CD4-positive, alpha-beta T cell treated with Interferon alpha-2 for 1 hour (primary cell): Measurements from ENCODE around the gene R3HCC1L.
A peak's percentile ranks its signal among the peaks of the same experiment; 100 is the strongest.

ENCODE experiments used
- DNase-seq, 2 donors: peaks; one replicate each; pipeline ENCODE4 v3.0.0-alpha.2; 2020 to 2022

The R3HCC1L gene

DNA sequence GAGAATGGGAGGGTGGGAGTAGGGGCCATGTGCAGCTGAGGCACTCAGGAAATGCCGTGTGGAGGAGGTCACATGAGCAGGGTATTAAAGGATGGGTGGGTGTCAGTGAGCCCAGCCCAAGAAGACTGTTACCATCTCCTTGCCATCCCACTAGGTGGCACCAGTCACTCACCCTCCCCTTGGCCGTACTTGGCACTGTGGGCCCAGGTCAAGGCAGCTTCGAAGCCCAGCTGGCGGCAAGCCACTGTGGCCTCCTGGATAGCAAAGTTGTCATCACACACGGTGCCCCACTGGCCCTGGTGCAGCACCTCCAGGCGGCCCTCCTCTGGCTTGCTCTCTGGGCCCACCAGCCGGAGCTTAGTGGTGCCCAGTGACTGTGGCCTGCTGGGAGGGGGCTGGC is 128.1 kb downstream of the R3HCC1L start:
- DNase-seq, result peak; percentile 9 to 15

DNA sequence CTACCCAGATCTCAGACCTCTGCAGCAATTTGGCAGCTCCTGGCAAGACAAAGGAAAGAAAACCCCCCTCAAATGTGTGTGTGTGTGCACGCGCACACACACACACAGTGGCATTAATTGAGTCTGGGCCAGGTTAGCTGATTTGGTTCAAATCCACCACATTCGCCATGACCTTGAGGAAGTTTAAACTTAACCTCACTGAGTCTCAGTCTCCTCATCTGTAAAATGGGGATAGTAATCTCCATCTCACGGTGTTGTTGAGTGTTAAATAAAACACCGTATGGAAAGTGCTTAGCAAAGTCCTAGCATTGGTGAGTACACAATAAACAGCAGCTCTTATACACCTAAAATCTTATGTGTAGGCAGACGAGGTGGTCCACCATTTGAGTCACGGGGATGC is 128.6 kb downstream of the R3HCC1L start:
- no peak for DNase-seq

DNA sequence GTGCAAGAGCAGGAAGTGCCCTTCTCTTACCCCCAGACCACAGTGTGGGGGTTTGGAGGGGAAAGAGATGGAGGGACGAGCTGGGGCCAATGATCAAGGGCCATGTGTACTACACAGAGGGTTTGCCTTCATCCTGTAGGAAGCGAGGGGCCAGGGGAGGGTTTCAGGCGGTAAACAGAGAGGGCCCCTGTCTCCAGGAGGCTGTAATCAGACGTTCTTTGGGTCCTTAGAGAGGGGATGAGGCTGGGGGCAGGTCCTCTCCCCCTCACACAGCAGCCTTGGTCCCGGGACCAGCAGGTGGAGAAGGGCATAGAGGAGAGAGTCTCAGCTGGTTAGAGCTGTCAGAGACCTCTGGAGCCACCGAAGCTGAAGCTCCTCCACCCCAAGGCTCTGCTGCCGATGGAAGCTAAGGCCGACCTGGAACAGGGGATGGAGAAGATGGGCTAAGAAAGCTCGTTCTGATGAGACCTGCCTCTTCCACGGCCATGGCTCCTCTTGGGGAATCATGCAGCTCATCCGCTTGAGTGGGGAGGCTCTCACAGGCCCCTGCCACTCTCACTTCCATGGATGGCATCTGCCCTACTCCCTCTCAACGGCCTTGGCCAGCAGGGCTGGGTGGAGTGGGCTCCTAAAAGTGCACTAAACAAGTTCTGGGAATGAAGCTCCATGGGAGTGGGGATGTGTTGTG is 130.1 kb downstream of the R3HCC1L start:
- DNase-seq, result no peak

DNA sequence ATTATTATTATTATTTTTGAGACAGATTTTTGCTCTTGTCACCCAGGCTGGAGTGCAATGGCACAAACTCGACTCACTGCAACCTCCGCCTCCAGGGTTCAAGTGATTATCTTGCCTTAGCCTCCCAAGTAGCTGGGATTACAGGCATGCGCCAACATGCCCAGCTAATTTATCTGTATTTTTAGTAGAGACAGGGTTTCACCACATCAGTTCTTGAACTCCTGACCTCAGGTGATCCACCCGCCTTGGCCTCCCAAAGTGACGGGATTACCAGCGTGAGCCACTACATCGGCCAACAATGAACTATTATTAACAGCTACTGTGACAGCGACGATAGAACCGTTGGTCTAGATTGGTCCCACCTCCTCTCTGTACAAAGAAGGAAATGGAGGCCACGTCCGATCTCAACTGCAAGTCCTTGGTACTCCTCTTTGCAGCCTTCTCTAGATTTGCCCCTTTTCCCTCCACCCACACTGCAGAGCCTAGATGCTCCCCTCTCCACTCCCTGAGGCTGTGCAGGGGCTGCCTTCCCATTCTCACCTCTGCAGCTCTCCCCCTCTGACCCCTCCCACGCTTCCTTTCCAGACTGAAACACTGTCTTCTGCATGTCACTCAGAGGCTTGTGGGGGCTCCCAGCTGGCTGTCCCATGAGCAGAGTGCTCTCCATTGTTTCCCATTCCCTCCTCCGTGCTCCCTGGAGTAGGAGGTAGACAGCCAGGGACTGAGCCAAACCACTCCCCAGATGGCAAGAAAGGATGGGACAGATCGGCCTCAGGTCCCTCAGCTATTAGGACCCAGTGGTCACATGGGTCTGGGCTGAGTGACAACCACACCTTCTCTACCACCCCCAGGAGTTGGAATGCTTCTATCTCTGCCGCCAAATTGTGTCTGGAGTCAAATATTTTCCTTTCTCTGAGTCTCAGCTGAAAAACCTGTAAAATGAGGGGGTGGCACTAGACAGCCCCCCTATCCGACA is 131.2 kb downstream of the R3HCC1L start:
- no peak for DNase-seq

DNA sequence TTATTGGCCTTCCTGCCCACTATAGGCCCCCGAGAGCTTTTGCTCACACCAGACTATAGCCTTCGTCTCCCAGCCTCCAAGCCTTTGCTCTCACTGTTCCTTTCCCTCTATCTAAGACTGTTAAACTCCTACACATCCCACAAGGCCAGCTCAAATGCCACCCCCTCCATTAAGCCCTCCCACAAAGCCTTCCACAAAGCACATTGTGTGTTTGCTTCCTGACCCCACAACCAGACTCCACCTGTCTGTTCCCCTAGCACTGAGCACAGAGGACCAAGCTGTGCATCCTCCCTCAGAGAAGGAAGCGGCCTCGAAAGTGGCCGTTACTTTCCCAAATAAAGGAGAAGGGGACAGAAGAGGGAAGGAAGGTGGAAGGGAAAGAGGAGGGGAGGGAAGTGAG is 132.2 kb downstream of the R3HCC1L start:
- no peak for DNase-seq

DNA sequence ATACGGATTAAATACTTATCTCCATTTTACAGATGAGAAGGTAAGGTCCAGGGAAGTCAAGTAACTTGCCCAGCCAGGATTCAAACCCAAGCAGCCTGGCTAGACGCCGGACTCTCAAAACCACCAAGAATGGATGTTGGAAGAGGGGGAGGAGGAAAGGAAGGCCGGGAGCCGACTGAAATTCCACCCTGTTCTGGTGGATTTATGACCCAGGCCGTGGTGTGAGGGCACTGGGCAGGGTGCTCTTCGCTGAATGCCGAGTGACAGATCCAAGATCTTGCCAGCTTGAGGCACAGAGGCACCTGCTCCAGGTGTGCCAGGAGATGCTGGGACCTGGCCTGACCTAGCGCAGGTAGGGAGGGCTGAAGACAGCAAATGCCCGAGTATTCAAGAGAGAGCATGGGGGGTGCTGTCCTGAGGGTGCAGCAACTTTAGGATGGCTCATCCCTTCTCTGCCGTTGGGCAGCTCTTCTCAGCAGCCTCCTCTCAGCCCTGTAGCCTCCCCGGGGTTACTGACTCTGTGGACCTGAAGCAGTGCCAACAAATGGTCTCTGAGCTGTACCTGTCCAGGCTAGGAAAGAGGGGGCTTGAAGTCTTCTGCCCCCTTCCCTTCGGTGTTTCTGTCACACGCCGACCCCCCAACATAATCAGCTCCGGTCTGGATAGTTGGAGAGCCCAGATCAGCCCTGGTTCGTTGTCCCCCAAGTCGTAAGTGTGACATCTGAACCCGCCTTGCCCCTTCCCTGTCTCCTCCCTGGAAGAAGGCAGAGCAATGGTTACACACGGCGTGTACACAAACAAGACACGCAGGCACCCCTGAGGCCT is 132.8 kb downstream of the R3HCC1L start:
- DNase-seq, result no peak

DNA sequence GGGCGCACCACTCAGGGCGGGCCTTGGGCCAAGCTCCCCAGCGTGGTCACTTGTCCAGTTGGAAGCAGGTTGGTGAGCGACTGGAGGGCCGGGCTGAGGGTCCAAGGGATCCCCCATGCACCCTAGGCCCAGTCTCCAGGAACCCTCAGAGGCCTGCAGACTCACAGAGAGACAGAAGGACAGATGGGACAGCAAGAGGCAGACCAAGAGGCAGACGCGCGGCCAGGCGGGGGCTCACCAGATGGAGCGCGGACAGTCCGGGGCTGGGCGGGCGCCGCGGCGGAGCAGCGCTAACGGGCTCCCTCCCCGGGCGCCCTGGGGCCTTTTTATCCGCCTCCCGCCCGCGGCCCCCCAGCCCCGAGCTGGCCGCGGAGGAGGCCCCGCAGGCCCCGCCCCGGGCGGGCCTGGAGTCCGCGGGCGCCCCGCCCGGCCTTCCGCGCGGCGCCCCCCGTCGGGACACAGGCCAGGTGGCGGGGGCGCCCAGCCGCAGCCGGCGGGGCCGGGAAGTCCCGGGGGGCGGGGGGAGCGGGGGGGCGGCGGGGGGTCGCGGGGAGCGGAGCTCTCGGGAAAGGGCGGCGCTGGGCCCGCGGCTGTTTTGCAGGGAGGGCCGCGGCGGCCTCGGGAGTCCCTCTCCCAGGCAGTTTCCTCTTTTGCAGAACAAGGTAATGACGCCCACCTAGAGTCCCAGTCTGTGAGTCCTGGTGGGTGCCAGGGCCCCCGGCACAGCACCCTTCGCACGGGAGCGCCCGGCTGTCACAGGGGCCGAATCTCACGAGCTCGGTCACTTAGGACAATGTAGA is 133.6 kb downstream of the R3HCC1L start, which contains the start of gene LOXL4:
Gene LOXL4, minus strand, starts transcription at position 301 of the 800 bp plus-strand sequence. CDS start 5,175 bp downstream, outside the sequence.
- DNase-seq, result peak in 1 of 2 donors; percentile 10

DNA sequence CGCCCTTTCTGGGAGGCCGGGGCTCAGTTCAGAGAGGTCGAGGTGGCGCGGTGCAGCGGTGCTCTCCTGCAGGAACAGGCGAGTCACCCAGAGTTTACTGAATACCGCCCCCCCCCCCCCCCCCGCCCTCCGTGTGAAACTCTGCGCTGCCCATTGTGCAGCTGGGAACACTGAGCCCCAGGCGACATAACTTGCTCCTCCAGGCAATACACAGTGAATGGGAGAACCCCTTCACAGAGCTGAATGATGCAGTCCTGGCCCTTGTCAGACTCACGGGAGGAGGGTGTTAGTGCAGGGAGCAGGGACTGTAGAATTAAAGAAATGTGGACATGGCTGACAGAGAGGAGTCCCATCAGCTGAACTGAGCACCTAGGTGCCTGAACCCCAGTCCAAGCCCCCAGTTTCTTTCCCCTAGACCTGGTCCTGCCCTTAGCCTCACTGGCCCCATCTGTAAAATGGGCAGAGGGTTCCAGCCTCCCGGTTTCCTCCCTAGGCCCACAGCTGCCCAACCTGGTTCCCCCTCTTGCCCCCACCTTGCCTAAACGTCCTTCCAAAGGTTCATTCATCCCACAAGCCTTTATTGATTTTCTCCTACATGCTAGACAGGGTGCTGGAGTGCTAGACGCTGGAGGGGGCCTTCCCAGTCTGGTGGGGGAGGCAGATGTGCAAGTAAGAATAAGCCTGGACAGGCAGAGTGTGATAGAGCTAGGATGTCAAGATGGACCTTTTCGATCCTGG is 134.4 kb downstream of the R3HCC1L start:
- no peak for DNase-seq

DNA sequence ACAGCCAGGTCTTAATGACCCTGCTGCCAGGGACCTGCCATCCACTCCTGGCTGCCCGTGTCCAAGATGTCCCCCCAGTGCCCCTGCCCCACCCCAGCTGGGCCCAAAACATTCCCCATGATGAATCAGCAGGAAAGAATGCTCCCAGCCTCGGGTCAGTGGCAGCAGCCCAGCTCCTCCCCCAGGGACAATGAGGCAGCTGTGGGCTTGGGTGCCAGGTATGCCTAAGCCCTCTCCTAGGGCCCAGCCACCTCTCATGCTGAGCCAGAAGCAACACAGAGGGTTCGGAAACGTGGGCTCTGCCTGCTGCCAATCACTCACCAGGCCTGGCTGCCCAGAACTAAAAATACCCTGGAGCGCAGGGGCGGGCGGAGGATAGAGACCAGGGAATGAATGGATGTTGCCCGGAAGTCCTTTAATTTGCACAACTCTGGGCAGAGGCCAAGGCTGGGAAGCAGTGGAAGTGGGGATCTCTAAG is 135.0 kb downstream of the R3HCC1L start:
- no peak for DNase-seq

DNA sequence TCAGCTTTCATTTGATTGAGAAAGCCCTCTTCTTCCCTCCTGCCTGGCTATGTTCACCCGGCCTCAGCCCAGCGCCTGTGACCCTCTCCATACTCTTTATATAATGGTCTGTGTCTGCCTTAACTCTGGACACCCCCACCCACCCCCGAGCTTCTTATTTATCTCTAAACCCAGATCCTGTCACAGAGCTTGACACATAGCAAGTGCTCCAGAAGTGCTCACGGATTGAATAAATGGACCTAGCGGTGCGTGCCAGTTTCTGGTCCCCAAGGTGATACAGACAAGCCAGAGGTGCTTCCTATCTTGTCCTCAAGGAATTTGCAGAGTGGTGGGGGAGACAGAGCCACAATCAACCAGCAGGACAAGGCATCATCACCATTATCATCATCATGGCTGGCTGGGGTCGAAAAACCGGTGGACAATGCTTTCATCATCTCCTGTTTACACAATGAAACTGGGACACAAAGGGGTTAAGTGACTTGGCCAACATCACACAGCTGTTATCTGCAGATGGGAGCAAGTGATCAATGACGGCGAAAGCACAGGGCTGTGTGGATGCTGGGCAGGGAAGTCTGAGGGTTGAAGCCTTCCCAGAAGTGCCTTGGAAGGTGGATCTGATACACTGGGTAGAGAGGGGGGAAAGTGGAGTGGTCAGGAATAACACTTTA is 135.8 kb downstream of the R3HCC1L start:
- no peak for DNase-seq

DNA sequence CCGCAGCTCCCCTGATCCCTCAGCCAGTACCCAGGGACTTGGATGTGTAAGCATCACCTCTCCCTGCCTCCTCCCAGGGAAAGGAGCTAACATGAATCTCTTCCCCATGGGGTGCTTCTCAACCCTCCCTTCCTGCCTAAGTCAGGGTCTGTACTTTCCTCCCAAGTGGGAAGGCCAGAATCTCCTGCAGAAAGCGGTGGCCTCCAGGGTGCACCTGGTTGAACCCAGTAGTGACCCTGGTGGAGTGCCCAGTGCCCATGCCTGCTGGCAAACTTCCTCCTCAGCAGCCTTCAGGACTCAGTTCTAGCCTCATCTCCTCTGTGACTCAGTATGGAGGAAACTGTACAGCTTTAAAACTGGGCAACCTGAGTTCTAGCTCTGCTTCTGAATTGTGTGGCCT is 136.3 kb downstream of the R3HCC1L start:
- no peak for DNase-seq

DNA sequence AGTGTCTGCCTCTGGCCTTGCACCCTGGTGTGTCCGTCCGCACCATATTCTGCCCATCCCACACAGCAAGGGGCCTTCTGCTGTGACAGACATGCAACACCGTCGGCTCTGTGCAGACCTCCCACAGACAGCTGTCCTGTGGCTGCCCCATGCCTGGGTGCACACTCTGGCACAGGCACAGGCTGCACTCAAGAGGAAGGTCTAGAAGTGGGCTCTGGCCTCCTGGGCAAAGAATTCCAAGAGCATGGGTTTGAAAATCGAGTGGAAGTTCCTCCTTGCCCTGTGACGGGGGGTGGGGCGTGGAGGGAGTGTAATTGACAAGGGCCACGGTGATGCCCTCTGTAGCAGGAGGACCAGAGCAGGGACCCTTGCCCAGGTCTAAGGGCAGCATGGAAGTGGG is 137.8 kb downstream of the R3HCC1L start:
- DNase-seq, result no peak

DNA sequence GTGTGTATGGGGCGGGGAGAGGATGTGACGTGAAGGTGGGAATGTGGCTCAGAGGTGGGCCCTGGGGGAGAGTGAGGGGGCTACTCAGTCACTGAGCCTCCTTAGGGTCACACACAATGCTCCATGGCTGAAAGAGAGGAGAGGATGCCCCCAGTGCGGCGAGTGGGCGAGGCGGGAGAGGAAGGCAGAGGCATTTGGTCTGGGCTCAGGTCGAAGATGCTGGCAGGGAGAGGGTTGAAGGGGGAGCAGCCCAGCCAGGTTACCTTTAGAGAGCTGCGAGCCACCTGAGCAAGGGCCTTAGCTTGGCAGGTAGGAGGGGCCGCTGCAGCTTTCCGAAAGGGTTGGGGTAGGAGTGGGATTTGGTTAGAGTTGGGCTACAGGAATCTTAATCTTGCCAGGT is 138.2 kb downstream of the R3HCC1L start:
- no peak for DNase-seq

DNA sequence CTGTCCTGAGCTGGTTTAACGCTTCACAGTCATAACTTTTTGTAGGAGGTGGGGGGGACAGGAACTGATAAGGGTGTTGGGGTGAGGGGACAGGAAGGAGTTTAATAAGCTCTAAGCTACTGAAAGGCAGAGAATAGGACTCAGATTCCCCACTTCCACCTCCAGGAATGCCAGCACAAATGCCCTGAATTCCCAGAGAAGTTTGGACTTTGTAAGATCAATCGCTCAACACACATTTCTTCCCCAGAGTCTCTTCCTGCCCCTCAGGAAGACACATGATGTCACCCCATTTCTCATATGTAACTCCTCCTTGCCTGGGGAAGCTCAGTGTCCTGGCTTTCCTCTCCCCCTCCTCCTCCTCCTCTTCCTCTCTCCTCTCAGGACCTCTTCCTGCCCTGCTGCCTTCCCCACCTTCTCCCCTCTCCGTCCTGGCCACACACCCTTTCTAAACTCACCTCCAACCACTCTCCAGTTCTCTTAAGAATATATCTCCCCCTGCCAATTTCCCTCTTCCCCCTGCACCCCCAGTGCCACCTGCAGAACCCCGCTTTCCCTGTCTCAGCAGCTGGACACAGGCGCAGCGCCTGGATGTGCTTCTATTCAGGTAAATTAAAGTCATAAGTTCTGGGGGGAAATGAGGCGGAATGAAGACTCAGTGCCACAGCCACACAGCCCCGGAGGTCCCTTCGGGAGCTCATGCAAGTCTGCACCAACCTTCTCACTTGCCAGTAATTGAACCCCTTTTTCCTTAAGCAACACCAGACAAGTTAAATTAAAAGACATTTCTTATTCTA is 138.8 kb downstream of the R3HCC1L start:
- no peak for DNase-seq

DNA sequence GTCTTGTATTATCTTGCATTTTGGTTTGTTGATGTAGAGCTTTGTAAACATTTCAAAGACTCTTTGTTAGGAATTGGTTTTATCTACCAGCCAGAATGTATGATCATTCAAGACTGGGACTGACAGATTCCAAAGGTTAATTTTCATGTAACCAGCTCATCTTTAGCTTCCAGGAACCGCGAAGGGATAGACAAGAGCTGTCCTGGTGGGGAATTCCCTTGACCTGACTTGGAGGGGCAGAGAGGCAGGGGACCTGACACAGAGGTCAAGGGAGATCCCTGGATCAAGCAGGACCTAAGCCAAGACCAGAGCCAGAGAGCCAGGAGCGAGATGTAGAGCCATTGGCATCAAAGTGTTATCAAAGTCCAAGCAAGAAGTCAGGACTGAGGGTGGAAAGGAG is 140.1 kb downstream of the R3HCC1L start:
- DNase-seq, result no peak

DNA sequence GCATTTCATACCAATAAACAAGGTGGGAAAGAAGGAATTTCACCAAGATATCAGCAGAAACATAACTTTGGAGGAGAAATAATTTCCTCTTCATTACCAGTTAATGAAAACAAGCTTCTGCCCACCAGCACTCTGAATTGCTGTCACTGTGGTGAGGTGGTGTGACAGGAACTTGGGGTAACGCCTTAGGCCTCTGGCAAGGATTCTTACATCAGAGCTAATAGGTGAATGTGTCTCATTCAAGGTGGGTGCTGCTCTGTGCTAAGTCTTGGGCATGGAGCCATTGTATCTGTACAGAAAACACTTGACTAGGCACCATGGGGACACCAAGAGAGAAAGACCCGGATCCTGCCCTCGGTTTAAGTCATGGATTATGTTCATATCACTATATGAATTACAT is 141.9 kb downstream of the R3HCC1L start:
- DNase-seq, result peak in 1 of 2 donors; percentile 7

DNA sequence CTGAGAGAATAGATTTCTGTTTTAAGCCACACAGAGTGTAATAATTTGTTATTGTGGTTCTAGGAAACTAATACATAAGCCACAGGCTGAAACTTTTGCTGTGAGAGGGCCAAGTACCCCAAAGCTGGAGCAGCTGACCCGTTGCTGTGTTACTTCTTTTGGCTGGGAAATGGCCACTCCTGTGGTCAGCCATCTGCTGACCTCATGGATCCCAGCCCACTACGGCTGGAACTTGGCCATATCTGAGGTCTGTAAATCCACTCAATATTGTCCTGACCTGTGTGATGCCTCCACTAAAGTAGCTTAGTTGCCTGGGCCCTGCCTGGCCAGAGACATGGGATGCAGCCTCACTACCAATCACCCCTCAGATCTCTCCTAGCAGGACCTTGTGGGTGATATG is 151.0 kb downstream of the R3HCC1L start:
- no peak for DNase-seq

DNA sequence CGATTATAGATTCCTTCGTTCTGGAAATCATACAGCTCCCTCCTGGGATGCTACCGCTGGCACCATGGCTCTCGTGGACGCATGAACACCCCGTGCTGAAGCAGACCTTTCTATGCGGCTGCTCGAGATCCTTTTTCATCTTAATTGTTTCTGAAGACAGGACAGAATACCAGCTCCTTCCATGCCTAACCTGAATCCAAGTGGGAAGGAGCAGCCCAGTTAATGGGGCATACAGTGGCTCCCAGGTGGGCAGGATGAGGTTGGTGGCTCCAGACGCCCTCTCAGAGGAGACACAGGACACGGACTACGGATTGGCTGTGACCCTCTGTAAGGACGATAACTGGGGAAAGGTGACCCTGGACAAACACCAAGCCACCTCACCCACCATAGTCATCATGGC is 152.0 kb downstream of the R3HCC1L start:
- no peak for DNase-seq

DNA sequence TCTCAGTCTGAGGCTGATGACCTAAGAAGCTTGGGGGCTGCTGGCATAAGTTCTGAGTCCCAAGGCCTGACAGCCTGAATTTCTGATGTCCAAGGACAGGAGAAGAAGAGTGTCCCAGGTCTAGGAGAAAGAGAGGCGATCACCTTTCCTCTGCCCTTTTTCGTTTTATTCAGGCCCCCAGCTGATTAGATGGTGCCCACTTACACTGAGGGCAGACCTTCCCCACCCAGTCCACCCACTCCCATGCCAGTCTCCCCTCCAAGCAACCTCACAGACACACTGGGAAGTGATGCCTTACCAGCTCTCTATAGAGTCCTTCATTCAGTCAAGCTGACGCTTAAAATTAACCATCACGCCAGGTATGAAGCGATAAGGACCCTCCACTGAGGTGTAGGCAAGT is 152.9 kb downstream of the R3HCC1L start:
- no peak for DNase-seq

DNA sequence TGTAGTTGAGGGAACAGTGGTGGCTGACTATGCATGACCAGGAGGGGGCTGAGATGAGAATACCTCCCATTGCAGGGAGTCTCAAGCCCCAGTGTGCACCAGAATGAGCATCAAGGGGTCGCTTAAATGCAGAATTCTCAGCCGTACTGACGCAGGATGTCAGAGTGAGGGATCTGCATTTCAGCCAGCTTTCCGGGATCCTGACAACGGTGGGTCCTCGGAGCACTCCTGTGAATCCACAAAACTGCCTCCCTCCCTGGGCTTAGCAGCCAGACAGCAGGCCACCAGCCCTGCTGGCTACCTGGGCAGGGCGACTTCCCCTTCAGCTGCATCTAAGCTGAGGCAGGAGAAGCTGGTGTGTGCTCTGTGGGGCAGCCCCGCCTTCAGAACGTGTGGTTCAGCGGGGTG is 155.3 kb downstream of the R3HCC1L start:
- DNase-seq, result no peak
